Common myeloid progenitor, CD34-positive (primary cell): Measurements from ENCODE around the gene EGR1.
A peak's percentile ranks its signal among the peaks of the same experiment; 100 is the strongest.

ENCODE experiments used
- CTCF ChIA-PET: fragments of 350-600 bp; sonication (Branson Sonifier 250); formaldehyde crosslinking; loops from one replicate; lab custom pipeline; 2021; ENCODE audit warnings: antibody characterized with exemption; lab: Charles Lee
- POLR2A ChIA-PET: fragments of 350-600 bp; sonication (Branson Sonifier 250); formaldehyde crosslinking; loops from one replicate; lab custom pipeline; 2021; ENCODE audit warnings: antibody characterized with exemption; lab: Charles Lee
- DNase-seq, 3 donors: peaks; one replicate each; pipeline versions ENCODE4 v3.0.0 to v3.0.0-alpha.2; 2013
- H3K27ac ChIP-seq, 2 experiments: 1 replicate in 1 of 2; 2 replicates in 1 of 2; pipeline ENCODE4 v1.7.0; 2013; ENCODE audit warnings: inconsistent platforms in 2 of 2, low read length in 2 of 2, mild to moderate bottlenecking in 2 of 2, low read depth in 1 of 2, moderate library complexity in 1 of 2; ENCODE audit not compliant: severe bottlenecking in 2 of 2, insufficient read depth in 1 of 2, poor library complexity in 1 of 2
- H3K27me3 ChIP-seq, 5 experiments: replicated peaks in 2 of 5; 1 replicate in 3 of 5; 2 replicates in 2 of 5; pipeline versions ENCODE4 v1.6.1 to v1.7.0; 2013; ENCODE audit warnings: low read length in 4 of 5, mild to moderate bottlenecking in 2 of 5, moderate library complexity in 2 of 5, inconsistent platforms in 1 of 5; ENCODE audit not compliant: insufficient read depth in 5 of 5, control insufficient read depth in 4 of 5
- H3K36me3 ChIP-seq, 4 experiments: 1 replicate in 2 of 4; 2 replicates in 2 of 4; pipeline versions ENCODE4 v1.6.1 to v1.7.0; 2013; ENCODE audit warnings: low read length in 3 of 4, control low read depth in 1 of 4, mild to moderate bottlenecking in 1 of 4; ENCODE audit not compliant: control insufficient read depth in 4 of 4, insufficient read depth in 4 of 4
- H3K4me1 ChIP-seq, 4 experiments: 1 replicate in 3 of 4; 2 replicates in 1 of 4; pipeline versions ENCODE4 v1.6.1 to v1.7.1; 2013; ENCODE audit warnings: low read length in 3 of 4, mild to moderate bottlenecking in 3 of 4, control low read depth in 1 of 4, inconsistent platforms in 1 of 4, moderate library complexity in 1 of 4; ENCODE audit not compliant: control insufficient read depth in 4 of 4, insufficient read depth in 4 of 4; ENCODE audit errors: control extremely low read depth in 1 of 4
- H3K4me3 ChIP-seq, 7 experiments: 1 replicate in 4 of 7; 2 replicates in 3 of 7; pipeline versions ENCODE4 v1.5.1 to v1.7.0; 2013; ENCODE audit warnings: mild to moderate bottlenecking in 7 of 7, low read length in 6 of 7, moderate library complexity in 6 of 7, inconsistent platforms in 2 of 7, low read depth in 2 of 7, control low read depth in 1 of 7; ENCODE audit not compliant: insufficient read depth in 4 of 7, control insufficient read depth in 1 of 7; ENCODE audit errors: extremely low read depth in 1 of 7
- H3K9me3 ChIP-seq, 5 experiments: 1 replicate in 4 of 5; 2 replicates in 1 of 5; pipeline versions ENCODE4 v1.6.1 to v1.7.1; 2013; ENCODE audit warnings: low read length in 4 of 5, mild to moderate bottlenecking in 2 of 5, inconsistent platforms in 1 of 5, low read depth in 1 of 5, moderate library complexity in 1 of 5; ENCODE audit not compliant: control insufficient read depth in 4 of 5, insufficient read depth in 2 of 5; ENCODE audit errors: control extremely low read depth in 1 of 5
- WGBS: methylation state at CpG from one replicate; pipeline ENCODE4 v1.1.5; 2013; ENCODE audit not compliant: insufficient coverage; 5-methylcytosine and 5-hydroxymethylcytosine counted together

The EGR1 gene

DNA sequence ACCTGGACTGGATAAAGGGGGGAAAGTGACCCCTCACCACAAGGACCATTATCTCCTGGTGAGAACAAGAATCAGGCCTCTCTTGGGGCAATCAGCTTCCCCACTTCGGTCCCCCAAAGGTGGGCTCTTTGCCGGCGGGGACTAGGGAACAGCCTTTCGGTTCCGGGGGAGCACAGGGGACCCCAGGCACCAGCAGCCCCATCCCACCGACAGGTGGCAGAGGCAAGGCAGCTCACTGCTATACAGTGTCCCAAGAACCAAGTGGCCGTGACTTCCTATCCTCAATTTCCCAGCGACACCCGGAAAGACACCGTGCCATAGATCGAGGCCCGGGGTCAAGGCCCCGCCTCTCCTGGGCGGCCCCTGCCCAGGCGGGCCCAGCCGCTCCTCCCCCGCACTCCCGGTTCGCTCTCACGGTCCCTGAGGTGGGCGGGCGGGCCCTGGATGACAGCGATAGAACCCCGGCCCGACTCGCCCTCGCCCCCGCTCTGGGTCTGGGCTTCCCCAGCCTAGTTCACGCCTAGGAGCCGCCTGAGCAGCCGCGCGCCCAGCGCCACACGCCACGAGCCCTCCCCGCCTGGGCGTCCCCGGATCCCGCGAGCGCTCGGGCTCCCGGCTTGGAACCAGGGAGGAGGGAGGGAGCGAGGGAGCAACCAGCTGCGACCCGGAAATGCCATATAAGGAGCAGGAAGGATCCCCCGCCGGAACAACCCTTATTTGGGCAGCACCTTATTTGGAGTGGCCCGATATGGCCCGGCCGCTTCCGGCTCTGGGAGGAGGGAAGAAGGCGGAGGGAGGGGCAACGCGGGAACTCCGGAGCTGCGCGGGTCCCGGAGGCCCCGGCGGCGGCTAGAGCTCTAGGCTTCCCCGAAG lies 655 bp upstream of the EGR1 start:
- whole genome bisulfite sequencing, result 0% methylated on average over 52 of the region's 64 CpGs
- Histone ChIP-seq H3K4me3 (peak overlapping the region; percentile 73 to 89 (median 80)), H3K4me1 (peaks cover 2 to 37% (median 30%) of the 10 kb centered on the region in 4 experiments), H3K36me3 (peaks cover 0 to 18% (median 7%) of the 10 kb centered on the region in 4 experiments), H3K27me3 (peaks cover 0 to 24% (median 8%) of the 10 kb centered on the region in 5 experiments), H3K27ac (peak overlapping the region; percentile 66 to 88), H3K9me3 (no peaks in the 10 kb centered on the region)
- ChIA-PET CTCF (interaction anchor here (0.8 to 29.7 kb wide), 11 partner anchors 9 to 111 kb away, joined by 3 to 494 read pairs (median 3); partner anchors contain the start of gene HSPA9), POLR2A (interaction anchor here (0.6 to 2.7 kb wide), 16 partner anchors 12 to 1097 kb away, joined by 3 to 15 read pairs (median 6); partner anchors contain the start of genes ETF1 and UBE2D2)
- peak; percentile 98 to 99 (median 99) for DNase-seq

DNA sequence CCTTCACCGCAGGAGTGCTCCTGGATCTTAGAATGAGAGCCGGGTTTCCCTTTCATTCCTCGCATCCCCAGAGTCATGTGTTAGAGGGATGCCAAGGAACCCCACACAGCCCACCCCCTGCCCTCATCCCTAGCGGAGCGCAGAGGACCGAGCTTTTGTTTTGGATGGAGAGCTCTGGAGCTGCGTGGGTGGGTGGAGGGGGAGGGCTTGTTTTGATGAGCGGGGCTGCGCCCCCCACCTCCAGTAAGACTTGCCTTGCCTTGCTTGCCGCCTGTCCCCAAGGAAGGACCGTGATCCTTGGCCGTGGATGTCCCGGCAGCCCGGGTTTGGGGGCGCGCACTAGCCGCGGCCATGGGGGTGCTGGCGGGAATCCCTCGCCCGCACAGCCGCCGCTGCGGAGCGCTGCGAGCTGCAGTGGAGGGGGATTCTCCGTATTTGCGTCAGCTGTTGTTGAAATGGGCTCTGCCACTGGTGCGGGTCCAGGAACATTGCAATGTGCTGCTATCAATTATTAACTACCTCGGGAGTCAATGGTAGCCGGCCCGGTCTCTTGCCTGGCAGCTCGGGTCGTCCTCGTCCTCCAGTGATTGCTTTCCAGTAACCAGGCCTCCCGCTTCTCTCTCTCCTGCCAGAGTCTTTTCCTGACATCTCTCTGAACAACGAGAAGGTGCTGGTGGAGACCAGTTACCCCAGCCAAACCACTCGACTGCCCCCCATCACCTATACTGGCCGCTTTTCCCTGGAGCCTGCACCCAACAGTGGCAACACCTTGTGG lies 1.0 kb downstream of the EGR1 start:
- Histone ChIP-seq H3K27ac (no peak overlapping the region), H3K4me3 (peak overlapping the region; percentile 73 to 89 (median 80)), H3K36me3 (peaks cover 0 to 18% (median 7%) of the 10 kb centered on the region in 4 experiments), H3K27me3 (peaks cover 0 to 24% (median 11%) of the 10 kb centered on the region in 5 experiments), H3K4me1 (peaks cover 0 to 30% (median 23%) of the 10 kb centered on the region in 4 experiments), H3K9me3 (no peaks in the 10 kb centered on the region)
- DNase-seq, result no peak
- 32% methylated on average over 32 of the region's 39 CpGs for WGBS
- POLR2A ChIA-PET, result interaction anchor here (1.3 to 2.7 kb wide), 7 partner anchors 14 to 77 kb away, joined by 3 to 15 read pairs (median 6); partner anchors contain the start of gene ETF1
- CTCF ChIA-PET, result interaction anchor here (0.6 to 29.7 kb wide), 7 partner anchors 8 to 109 kb away, joined by 3 to 494 read pairs (median 3); partner anchors contain the start of genes HSPA9 and REEP2

DNA sequence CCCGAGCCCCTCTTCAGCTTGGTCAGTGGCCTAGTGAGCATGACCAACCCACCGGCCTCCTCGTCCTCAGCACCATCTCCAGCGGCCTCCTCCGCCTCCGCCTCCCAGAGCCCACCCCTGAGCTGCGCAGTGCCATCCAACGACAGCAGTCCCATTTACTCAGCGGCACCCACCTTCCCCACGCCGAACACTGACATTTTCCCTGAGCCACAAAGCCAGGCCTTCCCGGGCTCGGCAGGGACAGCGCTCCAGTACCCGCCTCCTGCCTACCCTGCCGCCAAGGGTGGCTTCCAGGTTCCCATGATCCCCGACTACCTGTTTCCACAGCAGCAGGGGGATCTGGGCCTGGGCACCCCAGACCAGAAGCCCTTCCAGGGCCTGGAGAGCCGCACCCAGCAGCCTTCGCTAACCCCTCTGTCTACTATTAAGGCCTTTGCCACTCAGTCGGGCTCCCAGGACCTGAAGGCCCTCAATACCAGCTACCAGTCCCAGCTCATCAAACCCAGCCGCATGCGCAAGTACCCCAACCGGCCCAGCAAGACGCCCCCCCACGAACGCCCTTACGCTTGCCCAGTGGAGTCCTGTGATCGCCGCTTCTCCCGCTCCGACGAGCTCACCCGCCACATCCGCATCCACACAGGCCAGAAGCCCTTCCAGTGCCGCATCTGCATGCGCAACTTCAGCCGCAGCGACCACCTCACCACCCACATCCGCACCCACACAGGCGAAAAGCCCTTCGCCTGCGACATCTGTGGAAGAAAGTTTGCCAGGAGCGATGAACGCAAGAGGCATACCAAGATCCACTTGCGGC lies 1.8 kb downstream of the EGR1 start:
- H3K27me3 ChIP-seq, result peaks cover 0 to 24% (median 11%) of the 10 kb centered on the region in 5 experiments
- WGBS, result 97% methylated on average over 40 of the region's 45 CpGs
- POLR2A ChIA-PET, result no interaction called here
- H3K36me3 ChIP-seq, result peaks cover 0 to 18% (median 7%) of the 10 kb centered on the region in 4 experiments
- H3K9me3 ChIP-seq, result no peaks in the 10 kb centered on the region
- CTCF ChIA-PET, result interaction anchor here (0.6 to 29.7 kb wide), 5 partner anchors 9 to 32 kb away, joined by 3 to 494 read pairs (median 3); partner anchors contain the start of gene REEP2
- DNase-seq, result no peak
- no peak overlapping the region for H3K27ac ChIP-seq
- peak overlapping the region in 4 of 7 experiments; percentile 74 to 88 (median 82) for H3K4me3 ChIP-seq
- peaks cover 0 to 30% (median 23%) of the 10 kb centered on the region in 4 experiments for H3K4me1 ChIP-seq

DNA sequence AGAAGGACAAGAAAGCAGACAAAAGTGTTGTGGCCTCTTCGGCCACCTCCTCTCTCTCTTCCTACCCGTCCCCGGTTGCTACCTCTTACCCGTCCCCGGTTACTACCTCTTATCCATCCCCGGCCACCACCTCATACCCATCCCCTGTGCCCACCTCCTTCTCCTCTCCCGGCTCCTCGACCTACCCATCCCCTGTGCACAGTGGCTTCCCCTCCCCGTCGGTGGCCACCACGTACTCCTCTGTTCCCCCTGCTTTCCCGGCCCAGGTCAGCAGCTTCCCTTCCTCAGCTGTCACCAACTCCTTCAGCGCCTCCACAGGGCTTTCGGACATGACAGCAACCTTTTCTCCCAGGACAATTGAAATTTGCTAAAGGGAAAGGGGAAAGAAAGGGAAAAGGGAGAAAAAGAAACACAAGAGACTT lies 2.4 kb downstream of the EGR1 start:
- DNase-seq, result no peak
- Histone ChIP-seq H3K4me3 (peak overlapping the region in 1 of 7 experiments; percentile 88), H3K4me1 (peaks cover 0 to 30% (median 23%) of the 10 kb centered on the region in 4 experiments), H3K36me3 (peaks cover 0 to 18% (median 7%) of the 10 kb centered on the region in 4 experiments), H3K27ac (no peak overlapping the region), H3K27me3 (peaks cover 0 to 24% (median 11%) of the 10 kb centered on the region in 5 experiments), H3K9me3 (no peaks in the 10 kb centered on the region)
- POLR2A ChIA-PET, result interaction anchor here (0.6 kb wide), 1 partner anchor 1177 kb away, joined by 3 read pairs; no protein-coding TSS in a partner anchor
- CTCF ChIA-PET, result interaction anchor here (0.9 to 29.7 kb wide), 3 partner anchors 10 to 31 kb away, joined by 3 to 494 read pairs (median 143); no protein-coding TSS in a partner anchor
- WGBS, result 94% methylated on average over 9 of the region's 14 CpGs

DNA sequence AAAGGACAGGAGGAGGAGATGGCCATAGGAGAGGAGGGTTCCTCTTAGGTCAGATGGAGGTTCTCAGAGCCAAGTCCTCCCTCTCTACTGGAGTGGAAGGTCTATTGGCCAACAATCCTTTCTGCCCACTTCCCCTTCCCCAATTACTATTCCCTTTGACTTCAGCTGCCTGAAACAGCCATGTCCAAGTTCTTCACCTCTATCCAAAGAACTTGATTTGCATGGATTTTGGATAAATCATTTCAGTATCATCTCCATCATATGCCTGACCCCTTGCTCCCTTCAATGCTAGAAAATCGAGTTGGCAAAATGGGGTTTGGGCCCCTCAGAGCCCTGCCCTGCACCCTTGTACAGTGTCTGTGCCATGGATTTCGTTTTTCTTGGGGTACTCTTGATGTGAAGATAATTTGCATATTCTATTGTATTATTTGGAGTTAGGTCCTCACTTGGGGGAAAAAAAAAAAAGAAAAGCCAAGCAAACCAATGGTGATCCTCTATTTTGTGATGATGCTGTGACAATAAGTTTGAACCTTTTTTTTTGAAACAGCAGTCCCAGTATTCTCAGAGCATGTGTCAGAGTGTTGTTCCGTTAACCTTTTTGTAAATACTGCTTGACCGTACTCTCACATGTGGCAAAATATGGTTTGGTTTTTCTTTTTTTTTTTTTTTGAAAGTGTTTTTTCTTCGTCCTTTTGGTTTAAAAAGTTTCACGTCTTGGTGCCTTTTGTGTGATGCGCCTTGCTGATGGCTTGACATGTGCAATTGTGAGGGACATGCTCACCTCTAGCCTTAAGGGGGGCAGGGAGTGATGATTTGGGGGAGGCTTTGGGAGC lies 3.1 kb downstream of the EGR1 start:
- peak in 1 of 3 donors; percentile 50 for DNase-seq
- H3K27me3 ChIP-seq, result peaks cover 0 to 24% (median 11%) of the 10 kb centered on the region in 5 experiments
- 100% methylated on average over 2 of the region's 7 CpGs for WGBS
- H3K27ac ChIP-seq, result no peak overlapping the region
- H3K36me3 ChIP-seq, result peaks cover 0 to 18% (median 7%) of the 10 kb centered on the region in 4 experiments
- no peak overlapping the region for H3K4me3 ChIP-seq
- peaks cover 0 to 27% (median 22%) of the 10 kb centered on the region in 4 experiments for H3K4me1 ChIP-seq
- CTCF ChIA-PET, result interaction anchor here (0.8 to 29.7 kb wide), 4 partner anchors 11 to 31 kb away, joined by 3 to 494 read pairs (median 4); no protein-coding TSS in a partner anchor
- POLR2A ChIA-PET, result interaction anchor here (0.6 kb wide), 1 partner anchor 1177 kb away, joined by 3 read pairs; no protein-coding TSS in a partner anchor
- H3K9me3 ChIP-seq, result no peaks in the 10 kb centered on the region
